PC-9 (cell line): Measurements from ENCODE around the gene UQCR11.

Experiments used
- CTCF ChIP-seq: fragments of 200-600 bp; sonication (generic); conservative IDR thresholded peaks from 2 replicates; pipeline ENCODE4 v1.6.1; 2017; ENCODE audit warnings: mixed run types, antibody characterized with exemption, mild to moderate bottlenecking, moderate library complexity
- EZH2 ChIP-seq: fragments of 200-600 bp; sonication (generic); IDR thresholded peaks from 2 replicates; pipeline ENCODE4 v1.8.0; 2017; ENCODE audit warnings: antibody characterized with exemption, low read depth

- no peak for TF ChIP-seq CTCF
- TF ChIP-seq EZH2: no peak
These were observed 17.4 kb downstream of the UQCR11 start for GRCh38 chr19:1587872-1588271.
